Activated CD8-positive, alpha-beta memory T cell treated with anti-CD3 and anti-CD28 coated beads for 4 hours (primary cell): Measurements from ENCODE around the gene CEP120.

Source experiments
- DNase-seq, 2 donors: peaks; one replicate each; pipeline ENCODE4 v3.0.0-alpha.2; 2020; ENCODE audit warnings: low read depth in 2 of 2

CEP120 gene

DNA sequence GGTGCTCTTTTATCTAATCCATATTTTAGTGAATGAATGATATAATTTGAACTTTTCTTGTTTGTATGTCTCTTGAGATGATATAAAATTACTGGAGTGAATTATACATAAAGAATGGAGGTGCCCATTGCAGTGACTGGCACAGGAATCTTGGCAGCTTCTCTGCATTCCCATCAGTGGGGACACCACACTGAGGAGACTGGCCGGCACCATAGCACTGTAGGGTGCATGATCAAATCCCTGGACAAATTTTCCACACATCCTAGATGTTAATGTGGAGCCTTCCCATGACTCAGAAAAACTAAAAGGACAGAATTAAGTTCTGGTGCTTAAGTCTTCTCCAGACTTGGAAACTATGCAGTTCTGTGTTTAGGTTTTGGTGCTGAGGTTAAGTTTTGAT lies 124.1 kb downstream of the CEP120 start:
- DNase-seq: no peak

DNA sequence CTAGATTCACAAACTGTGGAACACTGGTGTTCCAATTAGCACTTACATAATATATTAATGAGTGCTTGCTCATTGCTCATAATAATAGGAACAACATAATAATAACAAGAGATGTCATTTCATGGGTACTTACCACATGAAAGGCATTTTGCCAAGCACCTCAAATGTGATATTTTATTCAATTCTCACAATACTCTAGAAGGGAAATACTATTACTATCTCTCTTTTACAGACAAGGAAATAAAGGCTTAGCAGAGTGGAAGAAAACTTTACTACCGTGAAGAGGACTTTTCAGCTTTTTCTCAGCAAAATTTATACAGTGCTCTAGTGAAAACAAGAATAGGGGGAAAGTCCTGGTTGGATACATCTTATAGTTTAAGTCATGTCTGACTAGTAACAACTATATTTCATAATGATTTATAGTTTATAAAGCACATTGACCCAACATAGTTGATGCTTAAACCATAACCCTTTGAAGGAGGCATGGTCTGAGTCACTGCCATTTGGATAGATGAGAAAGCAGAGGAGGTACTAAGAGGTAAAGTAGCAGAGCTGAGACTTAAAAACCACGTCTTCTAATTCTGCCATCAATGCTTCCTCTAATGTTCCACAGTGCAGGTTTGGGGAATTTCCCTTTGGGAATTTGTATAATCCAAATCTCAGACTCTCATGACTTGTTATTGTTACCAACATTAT lies 124.7 kb downstream of the CEP120 start:
- DNase-seq: no peak

DNA sequence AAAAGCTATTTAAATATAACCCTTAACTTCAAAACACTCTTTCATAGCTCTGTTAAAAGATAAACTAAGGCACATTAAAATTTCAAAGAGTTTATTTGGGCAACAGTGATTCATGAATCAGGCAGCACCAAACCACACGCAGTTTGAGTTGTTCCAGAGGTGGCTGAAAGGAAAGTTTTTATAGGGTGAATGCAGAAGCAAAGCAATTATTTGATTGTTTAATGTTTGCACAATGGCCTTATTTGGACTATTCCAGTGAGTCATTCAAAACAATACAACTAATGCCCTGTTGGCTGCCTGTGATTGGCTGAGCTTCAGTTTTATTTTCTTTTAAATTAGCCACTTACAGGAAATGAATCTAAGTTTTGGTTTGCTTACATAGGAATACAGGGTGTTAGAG lies 125.3 kb downstream of the CEP120 start:
- DNase-seq: no peak

DNA sequence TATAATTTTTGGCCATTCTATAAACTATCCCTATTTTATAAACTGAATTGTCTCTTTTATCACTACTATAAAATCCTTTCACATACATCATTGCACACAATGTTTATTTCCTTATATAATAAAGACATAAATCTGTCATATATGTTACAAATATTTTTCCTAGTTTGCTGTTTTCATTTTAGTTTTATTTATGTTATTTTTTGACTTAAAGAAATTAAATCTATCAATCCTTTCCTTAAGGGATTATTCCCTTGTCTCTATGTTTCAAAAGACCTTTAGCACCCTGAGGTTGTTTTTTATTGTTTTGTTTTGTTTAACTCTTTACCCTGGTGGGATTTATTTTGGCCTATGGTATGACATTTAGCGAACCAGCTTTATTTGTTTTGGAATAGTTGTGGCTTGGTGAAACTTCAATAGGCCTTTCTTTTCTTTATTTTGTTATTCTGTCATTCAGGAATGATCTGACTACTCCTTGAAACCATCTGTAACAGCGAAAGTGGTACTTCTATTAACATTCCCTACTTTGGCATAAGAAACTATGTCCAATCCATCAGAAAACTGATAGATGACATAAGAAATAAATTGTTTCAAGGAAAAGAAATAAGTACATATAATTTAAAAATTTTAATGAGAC lies 125.9 kb downstream of the CEP120 start:
- DNase-seq: no peak
